Urothelium cell line (cell line): ENCODE data around the gene CCNL1.

Experiments
- DNase-seq: peaks from one replicate; pipeline ENCODE4 v3.0.0; 2011; ENCODE audit warnings: low spot score, mixed read lengths
- FAIRE-seq: peaks from 2 replicates; lab custom pipeline; 2011; peaks lifted over from hg19 to GRCh38; lab: Jason Lieb, UNC

Gene CCNL1

GRCh38 chr3:157126365-157126764 lies 33.6 kb downstream of the CCNL1 start:
- DNase-seq (no peak), FAIRE-seq (no peak)

DNA sequence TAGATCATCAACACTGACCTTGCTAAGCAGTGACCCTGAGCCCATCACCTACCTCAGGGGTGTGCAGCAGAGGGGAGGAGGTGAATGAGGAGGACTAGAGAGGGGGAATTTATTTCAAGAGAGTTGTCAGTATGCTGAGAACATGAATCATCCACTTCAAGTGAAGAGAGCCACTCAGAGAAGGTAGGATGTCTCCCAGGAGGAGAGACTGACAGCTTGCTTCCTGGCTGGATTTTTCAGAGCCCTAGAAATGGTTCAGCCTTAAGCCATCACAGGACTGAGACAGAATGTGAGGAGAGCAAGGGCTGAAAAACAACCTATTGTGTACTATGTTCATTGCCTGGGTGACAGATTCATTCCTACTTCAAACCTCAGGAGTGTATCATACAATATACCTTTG lies 34.8 kb downstream of the CCNL1 start:
- FAIRE-seq: no peak
- no peak for DNase-seq

DNA sequence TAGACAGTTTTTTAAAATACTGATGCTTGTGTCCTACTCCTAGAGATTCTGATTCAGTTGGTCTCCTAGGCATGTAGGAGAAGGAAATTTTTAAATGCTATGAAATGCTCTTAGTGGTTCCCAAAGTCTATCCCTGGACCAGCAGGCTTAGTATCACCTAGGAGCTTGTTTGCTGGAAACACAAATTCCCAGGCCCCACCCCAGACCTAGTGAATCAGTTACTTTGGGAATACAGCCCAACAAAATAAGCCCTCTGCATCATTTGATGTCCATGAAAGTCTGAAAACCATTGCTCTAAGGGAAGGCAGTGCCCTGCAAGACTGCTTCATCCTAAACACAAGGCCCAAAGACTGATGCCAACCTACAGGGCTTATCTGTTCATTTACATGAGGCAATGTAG lies 36.3 kb downstream of the CCNL1 start:
- DNase-seq (no peak), FAIRE-seq (no peak)

- FAIRE-seq: no peak
- no peak for DNase-seq
Observed at GRCh38 chr3:157122832-157123427, 37.0 kb downstream of the CCNL1 start.

- peak; percentile 67 for DNase-seq
- FAIRE-seq: no peak
Observed at GRCh38 chr3:157122116-157122515, 37.8 kb downstream of the CCNL1 start.

DNA sequence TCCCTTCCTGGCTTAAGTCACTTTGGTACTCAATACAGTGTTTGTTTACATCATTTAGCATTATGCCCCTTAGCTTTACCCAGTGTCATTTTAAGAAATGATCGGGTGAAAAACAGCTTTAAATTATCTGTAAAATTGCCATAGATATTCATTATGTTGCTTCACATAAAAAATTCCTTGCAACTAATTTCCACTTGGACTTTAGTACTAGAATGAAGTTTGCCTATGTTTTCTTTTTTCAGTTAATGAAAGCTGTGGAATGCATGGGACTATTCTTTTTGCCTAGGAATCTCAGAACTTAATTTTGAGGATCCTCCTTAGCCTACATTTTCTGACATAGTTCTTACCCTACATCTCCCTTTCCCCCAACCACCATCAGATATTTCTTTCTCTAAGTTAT lies 38.4 kb downstream of the CCNL1 start:
- no peak for FAIRE-seq

GRCh38 chr3:157120071-157120892 lies 39.7 kb downstream of the CCNL1 start:
- FAIRE-seq: no peak

More for the DNA sequence above, 38.4 kb downstream of the CCNL1 start:
- DNase-seq: no peak

DNA sequence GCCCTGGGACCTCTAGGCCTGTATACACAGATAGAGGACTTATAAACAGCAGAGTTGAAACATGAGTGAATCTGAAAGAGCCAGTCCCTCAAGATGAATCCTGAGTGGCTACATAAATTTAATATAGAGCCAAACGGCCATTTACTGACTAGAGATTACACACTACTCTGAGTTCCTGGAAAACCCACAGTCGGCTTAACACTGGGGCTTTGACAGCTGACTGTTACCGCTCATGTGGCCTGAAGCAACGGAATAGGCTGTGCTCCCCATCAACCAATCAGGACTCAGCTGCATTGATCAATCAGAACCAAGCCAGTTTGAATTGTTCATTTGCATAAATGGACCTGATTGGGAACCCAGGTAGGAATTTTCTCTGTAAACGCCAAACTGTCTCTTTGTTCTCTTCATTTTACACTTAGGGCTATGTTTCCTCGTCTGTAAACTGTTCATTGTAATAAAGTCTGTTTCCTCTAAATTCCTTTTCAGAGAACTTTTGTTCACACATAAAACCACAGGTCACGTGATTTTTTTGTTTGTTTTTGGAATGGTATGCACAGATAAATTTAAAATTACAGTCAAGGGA lies 40.5 kb downstream of the CCNL1 start:
- DNase-seq (no peak), FAIRE-seq (no peak)

More at GRCh38 chr3:157120071-157120892, 39.7 kb downstream of the CCNL1 start:
- no peak for DNase-seq

DNA sequence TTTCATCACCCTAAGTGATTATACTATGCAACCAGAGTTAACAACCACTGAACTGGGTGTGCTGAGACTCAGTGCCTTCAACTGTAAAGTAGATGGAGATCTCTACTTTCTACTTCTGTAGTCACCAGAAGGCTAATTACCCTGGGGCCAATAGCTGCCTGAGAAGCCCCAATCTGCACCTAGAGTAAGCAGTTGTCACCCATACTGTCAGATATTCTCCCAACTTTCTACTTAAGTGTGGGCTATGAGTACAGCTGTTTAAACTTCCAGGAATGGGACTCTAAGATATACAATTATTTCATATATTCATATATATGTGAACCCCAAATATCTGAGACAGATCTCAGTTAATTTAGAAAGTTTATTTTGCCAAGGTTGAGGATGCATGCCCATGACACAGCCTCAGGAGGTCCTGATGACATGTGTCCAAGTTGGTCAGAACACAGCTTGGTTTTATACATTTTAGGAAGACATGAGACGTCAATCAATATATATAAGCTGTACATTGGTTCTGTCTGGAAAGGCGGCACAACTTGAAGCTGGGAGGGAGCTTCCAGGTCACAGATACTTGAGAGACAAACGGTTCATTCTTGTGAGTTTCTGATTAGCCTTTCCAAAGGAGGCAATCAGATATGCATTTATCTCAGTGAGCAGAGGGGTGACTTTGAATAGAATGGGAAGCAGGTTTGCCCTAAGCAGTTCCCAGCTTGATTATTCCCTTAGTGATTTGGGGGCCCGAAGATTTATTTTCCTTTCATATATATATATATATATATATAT lies 41.9 kb downstream of the CCNL1 start:
- DNase-seq: no peak
- no peak for FAIRE-seq

DNA sequence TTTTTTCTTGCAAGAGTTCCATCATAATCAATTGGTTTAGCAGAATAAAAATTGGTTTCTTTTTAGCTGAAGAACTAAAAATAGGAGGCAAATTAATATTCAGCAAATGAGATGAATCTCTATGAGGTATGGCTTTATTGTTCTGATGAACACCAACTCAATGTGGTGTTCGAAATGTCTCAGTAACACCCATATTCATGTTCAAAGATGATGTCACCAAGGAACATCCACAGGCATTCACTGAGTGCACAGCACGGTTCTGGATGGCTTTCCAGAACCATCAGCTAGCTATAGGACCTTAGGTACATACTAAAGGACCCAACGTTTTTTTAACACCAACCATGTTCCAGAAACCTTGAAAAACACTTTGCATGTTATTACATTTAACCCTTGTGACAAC lies 42.7 kb downstream of the CCNL1 start:
- no peak for DNase-seq
- FAIRE-seq: no peak

DNA sequence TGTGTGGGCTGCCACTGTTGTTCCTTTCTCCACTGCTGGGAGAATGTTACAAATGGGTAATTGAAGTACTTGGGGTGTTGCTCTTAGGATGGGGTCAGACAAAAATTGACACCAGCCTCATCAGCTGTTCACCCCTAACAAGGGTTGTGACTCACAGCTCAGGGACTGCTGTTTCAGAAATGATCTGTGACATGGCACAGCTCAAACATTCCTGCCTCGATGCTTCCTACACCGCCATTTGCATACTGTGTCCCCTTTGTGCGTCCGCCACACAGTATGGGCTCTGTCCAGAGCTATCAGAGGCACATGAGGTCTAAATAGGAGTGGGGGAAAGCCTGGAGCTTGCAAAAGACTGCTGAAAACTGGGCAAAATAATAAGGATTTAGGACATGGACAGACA lies 43.9 kb downstream of the CCNL1 start:
- no peak for DNase-seq
- FAIRE-seq: no peak

DNA sequence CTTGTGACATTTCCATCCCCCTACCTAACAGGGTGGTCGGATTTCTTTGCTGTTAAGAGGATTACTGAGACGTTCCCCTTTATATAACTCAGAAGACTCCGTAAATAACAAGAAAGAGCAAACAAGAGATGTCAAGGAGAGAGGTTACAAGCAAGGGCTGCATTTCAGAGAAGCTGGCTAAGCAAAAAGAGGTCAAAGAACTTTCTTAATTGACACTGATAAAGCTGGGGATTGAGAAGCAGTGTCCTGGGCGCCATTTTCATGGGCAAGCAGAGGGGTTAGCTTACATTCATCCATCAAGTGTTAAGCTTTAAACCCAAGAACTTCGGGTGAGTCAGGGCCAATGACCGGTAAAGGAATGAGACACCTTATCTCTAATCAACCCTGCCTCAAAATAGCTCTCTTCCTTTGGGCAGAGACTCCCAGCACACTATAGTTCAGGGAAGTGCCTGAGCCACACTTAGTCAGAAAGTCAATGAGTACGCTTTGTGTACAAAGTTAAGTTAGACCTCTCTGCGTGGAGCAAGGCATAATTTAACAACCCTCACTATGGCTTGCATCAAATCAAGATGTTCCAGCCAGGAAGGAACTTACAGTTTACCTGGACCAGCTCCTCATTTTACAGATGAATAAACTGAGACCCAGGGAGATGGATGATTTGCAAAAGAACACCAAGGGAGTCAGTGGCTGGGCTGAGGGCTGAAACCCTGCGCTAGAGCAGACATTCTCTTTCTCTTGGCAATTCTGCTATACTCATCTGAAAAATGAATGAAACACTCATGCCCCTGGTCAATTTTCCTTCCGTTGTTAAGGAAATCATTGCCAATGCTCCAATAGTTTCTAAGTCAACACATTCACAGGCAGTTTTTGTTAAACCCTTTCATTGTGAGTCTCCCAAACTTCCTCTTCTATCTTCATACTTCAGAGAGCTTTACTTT lies 44.6 kb downstream of the CCNL1 start:
- FAIRE-seq: no peak
- DNase-seq: no peak

DNA sequence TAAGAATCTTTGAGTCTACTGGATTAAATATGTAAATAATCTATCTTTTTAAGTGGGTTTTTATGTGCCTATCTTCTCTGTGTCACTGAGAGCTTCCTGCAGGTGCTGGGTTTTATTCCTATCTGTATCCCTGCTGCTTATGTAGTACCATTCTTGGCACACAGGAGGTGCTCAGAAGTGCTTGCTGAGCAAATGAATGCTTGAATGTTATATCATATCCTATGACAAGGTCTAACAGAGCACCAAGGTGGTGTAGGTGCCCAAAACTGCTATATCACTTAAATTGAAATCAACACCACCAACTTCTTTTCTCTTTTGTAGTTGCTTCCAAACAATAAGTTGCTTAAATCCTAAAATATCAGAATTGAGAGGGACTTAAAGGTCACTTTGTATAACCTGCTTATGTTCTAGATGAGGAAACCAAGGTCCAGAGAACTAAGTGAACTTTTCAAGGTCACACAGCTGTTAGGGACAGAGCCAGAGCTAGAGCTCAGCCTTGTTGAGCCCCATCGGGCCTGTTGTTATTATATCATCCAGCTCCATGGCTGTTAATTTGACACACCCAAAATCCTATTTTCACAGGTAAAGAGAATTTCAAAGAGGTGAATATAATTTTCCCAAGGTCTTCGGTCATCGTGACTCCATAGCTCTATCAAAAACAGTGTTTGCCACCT lies 46.0 kb downstream of the CCNL1 start:
- DNase-seq (no peak), FAIRE-seq (no peak)

- DNase-seq (no peak), FAIRE-seq (no peak)
Observed at GRCh38 chr3:157112536-157112935, 47.4 kb downstream of the CCNL1 start.

DNA sequence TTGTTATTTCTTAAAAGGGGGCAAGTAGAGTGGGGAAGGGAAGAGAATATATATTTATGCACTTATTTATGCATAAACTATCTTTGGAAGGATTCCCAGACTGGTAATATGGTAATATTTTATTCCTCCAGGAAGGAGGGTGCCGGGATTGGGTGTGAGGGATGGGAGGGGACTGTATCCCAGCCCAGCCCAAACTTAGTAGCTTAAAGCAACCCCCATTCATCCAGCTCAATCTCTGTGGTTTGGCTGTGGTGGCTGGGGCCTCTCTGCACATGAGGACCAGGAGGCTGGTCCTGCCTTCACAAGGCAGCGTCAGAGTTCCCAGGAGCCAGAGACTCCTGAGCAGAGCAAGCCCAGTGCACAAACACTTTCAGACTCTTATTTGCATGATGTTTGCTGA lies 48.4 kb downstream of the CCNL1 start:
- FAIRE-seq (no peak), DNase-seq (no peak)

DNA sequence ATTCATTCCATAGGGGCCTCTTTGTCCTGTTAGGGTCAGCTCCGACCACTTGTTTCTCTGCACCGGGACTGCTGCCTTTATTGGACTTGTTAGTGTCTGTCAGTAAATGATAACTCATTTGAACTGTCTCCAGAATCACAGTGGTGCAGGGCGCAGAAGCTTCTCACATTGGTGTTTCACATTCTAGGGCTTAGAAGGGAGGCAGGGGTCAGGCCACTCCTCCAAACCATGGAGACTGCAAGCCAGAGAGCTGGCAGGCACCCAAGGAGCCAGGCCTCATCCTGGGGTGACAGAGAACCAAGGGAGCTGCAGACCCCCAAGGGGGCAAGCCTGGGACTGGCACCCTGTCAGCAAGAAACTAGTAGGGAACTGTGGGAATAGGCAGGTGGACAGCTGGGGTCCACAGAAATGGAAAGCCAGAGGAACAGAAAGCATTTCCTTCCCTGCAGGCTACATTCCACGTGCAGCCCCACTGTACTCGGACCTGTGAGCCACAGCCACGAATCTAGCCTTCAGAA lies 49.1 kb downstream of the CCNL1 start:
- FAIRE-seq (no peak), DNase-seq (no peak)

GRCh38 chr3:157109267-157110141 lies 50.4 kb downstream of the CCNL1 start:
- FAIRE-seq (no peak), DNase-seq (no peak)

DNA sequence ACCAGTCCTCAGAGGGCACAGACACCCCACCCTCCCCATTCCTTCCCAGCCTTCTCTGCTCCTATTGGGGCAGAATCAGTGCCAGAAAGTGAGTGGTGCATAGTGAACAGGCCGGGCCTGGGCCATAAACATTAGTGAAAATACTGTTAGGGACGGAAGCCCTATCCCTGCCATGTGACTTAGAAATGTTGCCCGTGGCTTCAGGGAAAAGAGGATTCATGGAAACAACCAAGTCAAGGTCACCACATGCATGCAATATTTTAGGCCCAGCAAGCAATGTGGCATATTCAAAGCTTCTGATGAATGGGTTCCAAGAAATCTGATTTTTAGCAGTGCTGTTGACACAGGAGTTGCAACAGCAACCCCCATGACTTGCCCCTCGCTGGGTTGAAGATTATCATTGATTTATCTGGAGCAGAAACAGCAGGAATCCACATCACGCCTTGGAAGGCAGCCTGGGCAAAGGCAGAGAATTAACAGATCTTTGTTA lies 52.3 kb downstream of the CCNL1 start:
- no peak for FAIRE-seq

More for the DNA sequence above, 52.3 kb downstream of the CCNL1 start:
- no peak for DNase-seq
